Liver (tissue), 9 donors: ENCODE measurements around the gene SULT1B1. TPM values are rescaled to one million over a fixed set of nuclear protein-coding genes. Genes with fewer than 3 reads are reported as not detected.

Experiments used
- DNase-seq: peaks from one replicate; pipeline ENCODE4 v3.0.0-alpha.2; 2017; ENCODE audit warnings: low spot score
- H3K27ac ChIP-seq, 2 donors: one replicate each; pipeline ENCODE4 v1.7.0; 2013; ENCODE audit warnings: inconsistent platforms in 2 of 2, low read length in 2 of 2, control low read depth in 1 of 2, low read depth in 1 of 2, mild to moderate bottlenecking in 1 of 2
- H3K27me3 ChIP-seq, 4 donors: one replicate each; pipeline versions ENCODE4 v1.6.1 to v1.7.0; 2013; ENCODE audit warnings: low read length in 3 of 4, inconsistent platforms in 1 of 4, mild to moderate bottlenecking in 1 of 4, moderate library complexity in 1 of 4; ENCODE audit not compliant: control insufficient read depth in 4 of 4, insufficient read depth in 4 of 4
- H3K36me3 ChIP-seq, 4 donors: one replicate each; pipeline versions ENCODE4 v1.6.1 to v1.7.0; 2013; ENCODE audit warnings: low read length in 3 of 4, mild to moderate bottlenecking in 3 of 4, low read depth in 1 of 4, moderate library complexity in 1 of 4; ENCODE audit not compliant: control insufficient read depth in 4 of 4, insufficient read depth in 3 of 4
- H3K4me1 ChIP-seq, 4 donors: one replicate each; pipeline versions ENCODE4 v1.6.1 to v1.7.0; 2013; ENCODE audit warnings: low read length in 3 of 4, mild to moderate bottlenecking in 3 of 4, moderate library complexity in 1 of 4; ENCODE audit not compliant: control insufficient read depth in 4 of 4, insufficient read depth in 4 of 4
- H3K4me3 ChIP-seq, 3 donors: one replicate each; pipeline versions ENCODE4 v1.6.1 to v1.7.0; 2013; ENCODE audit warnings: low read length in 3 of 3, control low read depth in 1 of 3, low read depth in 1 of 3, mild to moderate bottlenecking in 1 of 3
- H3K9ac ChIP-seq, 2 donors: one replicate each; pipeline ENCODE4 v1.7.0; 2013; ENCODE audit warnings: low read length in 2 of 2, mild to moderate bottlenecking in 2 of 2, moderate library complexity in 2 of 2, control low read depth in 1 of 2, low read depth in 1 of 2
- H3K9me3 ChIP-seq, 4 donors: one replicate each; pipeline versions ENCODE4 v1.6.1 to v1.7.0; 2013; ENCODE audit warnings: low read length in 3 of 4; ENCODE audit not compliant: control insufficient read depth in 4 of 4
- ATF3 ChIP-seq: IDR thresholded peaks from 2 replicates; pipeline ENCODE4 v1.6.1; 2016; ENCODE audit warnings: antibody characterized with exemption
- CTCF ChIP-seq: fragments of 150-350 bp; IDR thresholded peaks from 2 replicates; pipeline ENCODE4 v1.5.1; 2017; ENCODE audit warnings: improper control_type of control experiment, low read depth, low read length; ENCODE audit not compliant: missing input control
- EGR1 ChIP-seq, 2 donors: IDR thresholded peaks; 2 replicates each; pipeline ENCODE4 v1.6.1; 2016 to 2018; ENCODE audit warnings: antibody characterized with exemption in 2 of 2, low read depth in 2 of 2
- FOXA1 ChIP-seq: IDR thresholded peaks from 2 replicates; pipeline ENCODE4 v1.6.1; 2016; ENCODE audit warnings: antibody characterized with exemption
- FOXA2 ChIP-seq: IDR thresholded peaks from 2 replicates; pipeline ENCODE4 v1.6.1; 2016; ENCODE audit warnings: antibody characterized with exemption
- GABPA ChIP-seq, 2 donors: IDR thresholded peaks in 1 of 2; conservative IDR thresholded peaks in 1 of 2; 2 replicates each; pipeline ENCODE4 v1.6.1; 2016; ENCODE audit warnings: antibody characterized with exemption in 2 of 2, mild to moderate bottlenecking in 1 of 2, moderate library complexity in 1 of 2
- HNF4A ChIP-seq, 2 donors: conservative IDR thresholded peaks; 2 replicates each; pipeline ENCODE4 v1.6.1; 2016; ENCODE audit warnings: antibody characterized with exemption in 2 of 2, mild to moderate bottlenecking in 2 of 2
- HNF4G ChIP-seq: IDR thresholded peaks from 2 replicates; pipeline ENCODE4 v1.6.1; 2016; ENCODE audit warnings: antibody characterized with exemption
- JUND ChIP-seq, 2 donors: IDR thresholded peaks; 2 replicates each; pipeline ENCODE4 v1.6.1; 2016; ENCODE audit warnings: antibody characterized with exemption in 2 of 2
- MAX ChIP-seq: IDR thresholded peaks from 2 replicates; pipeline ENCODE4 v1.6.1; 2016; ENCODE audit warnings: antibody characterized with exemption
- NR2F2 ChIP-seq: IDR thresholded peaks from 2 replicates; pipeline ENCODE4 v1.6.1; 2016; ENCODE audit warnings: antibody characterized with exemption
- RAD21 ChIP-seq, 2 donors: IDR thresholded peaks; 2 replicates each; pipeline ENCODE4 v1.6.1; 2016; ENCODE audit warnings: antibody characterized with exemption in 2 of 2, mild to moderate bottlenecking in 2 of 2
- REST ChIP-seq: IDR thresholded peaks from 2 replicates; pipeline ENCODE4 v1.6.1; 2016; ENCODE audit warnings: antibody characterized with exemption, mild to moderate bottlenecking
- RXRA ChIP-seq, 2 donors: IDR thresholded peaks; 2 replicates each; pipeline ENCODE4 v1.6.1; 2017 to 2018; ENCODE audit warnings: antibody characterized with exemption in 2 of 2, mild to moderate bottlenecking in 1 of 2
- SP1 ChIP-seq: IDR thresholded peaks from 2 replicates; pipeline ENCODE4 v1.6.1; 2018; ENCODE audit warnings: antibody characterized with exemption, mild to moderate bottlenecking
- TAF1 ChIP-seq: conservative IDR thresholded peaks from 2 replicates; pipeline ENCODE4 v1.6.1; 2016; ENCODE audit warnings: antibody characterized with exemption, mild to moderate bottlenecking
- YY1 ChIP-seq: IDR thresholded peaks from 2 replicates; pipeline ENCODE4 v1.6.1; 2016; ENCODE audit warnings: antibody characterized with exemption, mild to moderate bottlenecking
- ZBTB33 ChIP-seq: IDR thresholded peaks from 2 replicates; pipeline ENCODE4 v1.6.1; 2016; ENCODE audit warnings: antibody characterized with exemption
- WGBS: extraction: QIAGEN DNeasy Blood & Tissue Kit; methylation state at CpG from one replicate; pipeline ENCODE4 v1.1.7; 2013; 5-methylcytosine and 5-hydroxymethylcytosine counted together
- polyA plus RNA-seq, 2 donors: library from polyadenylated mRNA; stranded (reverse) in 1 of 2; unstranded in 1 of 2; fragments of 200-250 nt in 1 of 2; fragments of >200 nt in 1 of 2; fragmentation: Nextera tagmentation in 1 of 2; extraction: Ambion mirVana in 1 of 2; gene quantifications; one replicate each; pipeline versions ENCODE4 v1.2.1 to v1.2.3, GENCODE V29; 2013 to 2015
- total RNA-seq, 2 donors: library from RNA; depleted of rRNA; stranded (reverse); fragments of >200 nt; gene quantifications; one replicate each; pipeline ENCODE4 v1.2.3, GENCODE V29; 2014
- donor health status: healthy.
- donor health status: healthy.
- donor health status: healthy.
- donor health status: healthy.
- donor health status: healthy.

Gene SULT1B1
- total and polyA plus RNA-seq, 4 donors: 0.28 to 30.5 (median 14.0) TPM

- Histone ChIP-seq H3K4me3 (no peak overlapping the region), H3K9ac (no peak overlapping the region), H3K27ac (no peak overlapping the region), H3K4me1 (peaks cover 0 to under 1% (median 0%) of the 10 kb centered on the region in 4 donors), H3K9me3 (no peaks in the 10 kb centered on the region), H3K27me3 (no peaks in the 10 kb centered on the region), H3K36me3 (no peaks in the 10 kb centered on the region)
- WGBS: 97% methylated on average over 1 of the region's 1 CpG
- TF ChIP-seq FOXA2 (no peak), ATF3 (no peak), HNF4A (conservative IDR thresholded peaks at IDR 0.05) (no peak), RXRA (IDR thresholded peaks at IDR 0.05) (no peak), TAF1 (no peak), JUND (IDR thresholded peaks at IDR 0.05) (no peak), REST (no peak), MAX (no peak), CTCF (no peak), GABPA (IDR thresholded peaks at IDR 0.05 in 1 of 2, conservative IDR thresholded peaks at IDR 0.05 in 1 of 2) (no peak), NR2F2 (no peak), HNF4G (no peak), ZBTB33 (no peak), EGR1 (IDR thresholded peaks at IDR 0.05; ENCODE audit: low read depth in 2 of 2) (no peak), SP1 (no peak), YY1 (no peak)
- DNase-seq: no peak
Measured at GRCh38 chr4:69765751-69766150, 5.3 kb upstream of the SULT1B1 start.

GRCh38 chr4:69764311-69764710 is 3.9 kb upstream of the SULT1B1 start:
- no peak for DNase-seq
- Histone ChIP-seq H3K9me3 (no peaks in the 10 kb centered on the region), H3K9ac (no peak overlapping the region), H3K4me1 (peaks cover 0 to 9% (median 5%) of the 10 kb centered on the region in 4 donors), H3K36me3 (no peaks in the 10 kb centered on the region), H3K4me3 (no peak overlapping the region), H3K27ac (no peak overlapping the region), H3K27me3 (no peaks in the 10 kb centered on the region)
- 33% methylated on average over 1 of the region's 1 CpG for WGBS
- TF ChIP-seq CTCF (no peak), FOXA1 (no peak), ZBTB33 (no peak), NR2F2 (no peak), HNF4G (no peak), HNF4A (conservative IDR thresholded peaks at IDR 0.05) (no peak), ATF3 (no peak), JUND (IDR thresholded peaks at IDR 0.05) (no peak), RAD21 (IDR thresholded peaks at IDR 0.05) (no peak)
